Colonic mucosa (tissue), 4 donors: Measurements from ENCODE around the gene KDM6B. TPM values are rescaled to one million over a fixed set of nuclear protein-coding genes. Genes with fewer than 3 reads are reported as not detected.

ENCODE experiments used
- DNase-seq: peaks from one replicate; pipeline ENCODE4 v3.0.0-alpha.2; 2020
- H3K27ac ChIP-seq: fragments of 200-600 bp; one replicate; pipeline ENCODE4 v1.8.0; 2021
- H3K27me3 ChIP-seq: fragments of 200-600 bp; one replicate; pipeline ENCODE4 v1.8.0; 2021
- H3K36me3 ChIP-seq: fragments of 200-600 bp; one replicate; pipeline ENCODE4 v1.8.0; 2021
- H3K4me1 ChIP-seq: fragments of 200-600 bp; one replicate; pipeline ENCODE4 v1.8.0; 2021; ENCODE audit warnings: mild to moderate bottlenecking
- H3K4me3 ChIP-seq: fragments of 200-600 bp; one replicate; pipeline ENCODE4 v1.8.0; 2021
- H3K9ac ChIP-seq, 2 donors: one replicate each; pipeline ENCODE4 v1.7.0; 2013; ENCODE audit warnings: control low read depth in 2 of 2, low read depth in 2 of 2, low read length in 2 of 2
- H3K9me3 ChIP-seq: fragments of 200-600 bp; one replicate; pipeline ENCODE4 v1.8.0; 2021
- intact Hi-C: fragments of 100-400 bp; cut with DNase I; formaldehyde crosslinking; loops from one replicate; pipeline ENCODE4 v1.14.1; 2022
- total RNA-seq, 2 donors: library from RNA; stranded (reverse); fragmentation: NEBNext Ultra II Directional in 1 of 2; extraction: Animal tissue kit (Norgen Biotek cat#: 25700) in 1 of 2; gene quantifications; one replicate each; pipeline ENCODE4 v1.2.1, GENCODE V29; 2021
- TF ChIP-seq, protein P1 (sequence below): fragments of 200-600 bp; IDR thresholded peaks from one replicate; pipeline ENCODE4 v1.8.0; 2022; ENCODE audit warnings: antibody characterized with exemption, mild to moderate bottlenecking
- donor health status: healthy.
- donor health status: DM: no; HTN: no; CAD: no.
- donor health status: DM: no; HTN: no; CAD: no.

Gene KDM6B
- total RNA-seq, 2 donors from 2014 or later, result 32.7 to 42.6 TPM

GRCh38 chr17:7823581-7824001 is 10.4 kb upstream of the KDM6B start:
- DNase-seq, result no peak
- Histone ChIP-seq H3K36me3 (no peaks in the 10 kb centered on the region), H3K4me1 (no peaks in the 10 kb centered on the region), H3K27me3 (no peaks in the 10 kb centered on the region), H3K4me3 (no peak overlapping the region), H3K27ac (no peak overlapping the region), H3K9me3 (no peaks in the 10 kb centered on the region), H3K9ac (no peak overlapping the region)
- intact Hi-C loops, result loop anchor here (2.0 kb wide), 1 partner anchor 27 kb away; no protein-coding TSS in a partner anchor
- TF ChIP-seq, protein P1, sequence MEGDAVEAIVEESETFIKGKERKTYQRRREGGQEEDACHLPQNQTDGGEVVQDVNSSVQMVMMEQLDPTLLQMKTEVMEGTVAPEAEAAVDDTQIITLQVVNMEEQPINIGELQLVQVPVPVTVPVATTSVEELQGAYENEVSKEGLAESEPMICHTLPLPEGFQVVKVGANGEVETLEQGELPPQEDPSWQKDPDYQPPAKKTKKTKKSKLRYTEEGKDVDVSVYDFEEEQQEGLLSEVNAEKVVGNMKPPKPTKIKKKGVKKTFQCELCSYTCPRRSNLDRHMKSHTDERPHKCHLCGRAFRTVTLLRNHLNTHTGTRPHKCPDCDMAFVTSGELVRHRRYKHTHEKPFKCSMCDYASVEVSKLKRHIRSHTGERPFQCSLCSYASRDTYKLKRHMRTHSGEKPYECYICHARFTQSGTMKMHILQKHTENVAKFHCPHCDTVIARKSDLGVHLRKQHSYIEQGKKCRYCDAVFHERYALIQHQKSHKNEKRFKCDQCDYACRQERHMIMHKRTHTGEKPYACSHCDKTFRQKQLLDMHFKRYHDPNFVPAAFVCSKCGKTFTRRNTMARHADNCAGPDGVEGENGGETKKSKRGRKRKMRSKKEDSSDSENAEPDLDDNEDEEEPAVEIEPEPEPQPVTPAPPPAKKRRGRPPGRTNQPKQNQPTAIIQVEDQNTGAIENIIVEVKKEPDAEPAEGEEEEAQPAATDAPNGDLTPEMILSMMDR, result no peak

DNA sequence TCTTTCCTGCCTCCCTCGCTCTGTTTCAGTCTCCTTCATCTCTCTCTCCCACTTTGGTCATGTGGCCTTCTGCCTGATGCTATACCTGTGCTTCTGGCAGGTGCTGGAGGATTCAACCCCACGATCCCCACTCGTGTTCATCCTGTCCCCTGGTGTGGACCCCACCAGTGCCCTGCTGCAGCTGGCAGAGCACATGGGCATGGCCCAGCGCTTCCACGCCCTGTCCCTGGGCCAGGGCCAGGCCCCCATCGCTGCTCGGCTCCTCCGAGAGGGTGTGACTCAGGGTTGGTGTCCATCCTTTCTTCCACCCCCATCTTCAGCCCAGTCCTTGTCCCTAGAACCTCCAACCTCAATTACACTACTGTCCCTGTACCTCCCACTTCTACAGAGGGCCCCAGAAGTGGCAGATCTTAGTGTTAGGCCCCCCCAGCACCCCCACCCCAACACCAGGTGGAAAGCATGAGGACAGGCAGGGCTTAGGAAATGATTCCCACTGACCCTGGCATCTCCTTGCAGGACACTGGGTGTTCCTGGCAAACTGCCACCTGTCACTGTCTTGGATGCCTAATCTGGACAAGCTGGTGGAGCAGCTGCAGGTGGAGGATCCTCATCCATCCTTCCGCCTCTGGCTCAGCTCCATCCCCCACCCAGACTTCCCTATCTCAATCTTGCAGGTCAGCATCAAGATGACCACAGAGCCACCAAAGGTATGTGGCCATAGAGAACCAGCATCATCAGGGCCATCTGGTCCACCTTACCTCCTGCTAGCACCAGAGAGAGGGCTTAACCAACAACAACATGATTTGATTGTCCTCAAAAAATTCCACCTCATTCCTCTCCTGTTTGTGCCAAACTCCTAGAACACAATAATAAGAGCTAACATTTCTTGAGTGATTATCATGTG is 9.7 kb upstream of the KDM6B start:
- Histone ChIP-seq H3K27me3 (no peaks in the 10 kb centered on the region), H3K4me1 (no peaks in the 10 kb centered on the region), H3K4me3 (no peak overlapping the region), H3K36me3 (no peaks in the 10 kb centered on the region), H3K9ac (no peak overlapping the region), H3K9me3 (no peaks in the 10 kb centered on the region), H3K27ac (no peak overlapping the region)
- DNase-seq, result no peak
- TF ChIP-seq, protein P1, result no peak
- intact Hi-C loops, result loop anchor here (2.0 kb wide), 1 partner anchor 27 kb away; no protein-coding TSS in a partner anchor

DNA sequence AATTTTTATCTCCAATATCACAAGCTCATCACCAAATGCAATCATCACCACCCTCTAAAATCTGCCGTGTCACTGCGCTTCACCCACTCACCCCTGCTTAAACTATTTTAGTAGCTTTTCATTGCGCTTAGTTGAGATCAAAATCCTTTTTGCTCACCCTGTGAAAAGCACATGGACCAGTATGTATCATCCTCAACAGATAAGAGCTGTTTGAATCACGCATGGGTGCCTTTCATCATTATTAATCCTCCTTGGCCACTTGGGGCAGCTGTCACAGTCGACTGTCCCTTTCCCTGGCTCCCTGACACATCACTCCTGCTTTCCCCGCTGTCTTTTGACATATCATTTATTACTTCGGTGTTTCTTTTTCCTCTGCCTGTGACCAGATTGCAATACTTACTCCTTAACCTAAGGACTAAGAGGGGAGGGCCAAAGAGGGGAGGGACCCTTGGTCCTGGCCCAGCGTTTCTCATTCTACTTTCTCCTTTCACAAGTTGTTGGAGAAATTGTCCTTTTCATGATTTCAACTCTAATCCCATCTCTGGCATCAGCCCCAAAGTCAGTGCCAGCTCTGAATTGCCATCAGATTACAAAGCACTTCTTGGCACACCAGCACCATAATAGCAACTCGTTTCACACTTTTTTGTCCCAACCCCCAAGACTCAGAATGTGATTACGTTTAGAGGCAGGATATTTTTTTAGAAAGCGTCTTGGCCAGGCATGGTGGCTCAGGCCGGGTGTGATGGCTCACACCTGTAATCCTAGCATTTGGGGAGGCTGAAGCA is 8.6 kb upstream of the KDM6B start:
- H3K9me3 ChIP-seq, result no peaks in the 10 kb centered on the region
- H3K27ac ChIP-seq, result no peak overlapping the region
- no peaks in the 10 kb centered on the region for H3K36me3 ChIP-seq
- H3K4me3 ChIP-seq, result no peak overlapping the region
- H3K9ac ChIP-seq, result no peak overlapping the region
- no peaks in the 10 kb centered on the region for H3K4me1 ChIP-seq
- TF ChIP-seq, protein P1, result no peak
- intact Hi-C loops, result loop anchor here (2.0 kb wide), 1 partner anchor 25 kb away; no protein-coding TSS in a partner anchor
- DNase-seq, result no peak
- H3K27me3 ChIP-seq, result no peaks in the 10 kb centered on the region

DNA sequence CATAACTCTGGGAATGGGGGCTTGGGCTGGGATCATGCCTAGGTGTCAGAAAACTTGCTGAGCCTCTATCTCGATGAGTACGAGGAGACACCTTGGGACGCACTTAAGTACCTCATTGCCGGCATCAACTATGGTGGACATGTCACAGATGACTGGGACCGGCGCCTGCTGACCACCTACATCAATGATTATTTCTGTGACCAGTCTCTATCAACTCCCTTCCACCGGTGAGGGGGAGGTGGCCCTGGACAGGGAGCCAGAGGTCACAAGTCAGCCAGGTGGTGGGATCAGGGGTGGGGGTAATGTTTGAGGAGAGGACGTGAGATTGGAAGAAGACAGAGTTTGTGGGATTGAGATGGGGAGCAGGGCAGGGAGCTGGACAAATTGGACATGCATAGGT is 3.4 kb upstream of the KDM6B start:
- Histone ChIP-seq H3K9me3 (no peaks in the 10 kb centered on the region), H3K4me1 (no peaks in the 10 kb centered on the region), H3K27ac (no peak overlapping the region), H3K4me3 (no peak overlapping the region), H3K9ac (no peak overlapping the region), H3K27me3 (no peaks in the 10 kb centered on the region), H3K36me3 (no peaks in the 10 kb centered on the region)
- DNase-seq, result no peak
- intact Hi-C loops, result loop anchor here (2.0 to 5.0 kb wide), 2 partner anchors 64 to 83 kb away; no protein-coding TSS in a partner anchor
- TF ChIP-seq, protein P1, result no peak

DNA sequence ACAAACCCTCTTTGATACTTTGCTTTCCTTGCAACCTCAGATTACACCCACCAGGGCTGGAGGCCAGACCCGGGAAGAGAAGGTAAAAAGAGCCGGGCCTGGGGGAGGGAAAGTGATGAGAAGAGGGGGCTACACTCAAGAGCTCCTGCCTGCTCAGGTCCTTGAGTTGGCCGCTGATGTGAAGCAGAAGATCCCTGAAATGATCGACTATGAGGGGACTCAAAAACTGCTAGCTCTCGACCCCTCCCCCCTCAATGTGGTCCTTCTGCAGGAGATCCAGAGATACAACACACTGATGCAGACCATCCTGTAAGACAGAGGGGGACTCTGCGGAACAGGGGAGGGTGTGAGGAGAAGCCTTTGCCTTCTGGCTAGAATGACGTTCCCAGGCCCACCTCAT is 2.8 kb upstream of the KDM6B start:
- Histone ChIP-seq H3K4me1 (no peaks in the 10 kb centered on the region), H3K9ac (no peak overlapping the region), H3K27ac (no peak overlapping the region), H3K4me3 (no peak overlapping the region), H3K36me3 (no peaks in the 10 kb centered on the region), H3K9me3 (no peaks in the 10 kb centered on the region), H3K27me3 (no peaks in the 10 kb centered on the region)
- no peak for DNase-seq
- TF ChIP-seq, protein P1, result no peak
- intact Hi-C loops, result loop anchor here (2.0 to 5.0 kb wide), 2 partner anchors 64 to 84 kb away; no protein-coding TSS in a partner anchor
